ELR (cell line): Measurements from ENCODE around the gene CDKN2D.

ENCODE experiments used
- DNase-seq: peaks from one replicate; pipeline ENCODE4 v3.0.0-alpha.2; 2015; ENCODE audit warnings: low read depth

CDKN2D gene

GRCh38 chr19:10520652-10521318 lies 48.0 kb downstream of the CDKN2D start:
- no peak for DNase-seq

- no peak for DNase-seq
Observed at GRCh38 chr19:10519421-10519820, 49.4 kb downstream of the CDKN2D start.

- no peak for DNase-seq
Observed at GRCh38 chr19:10518444-10519361, 50.1 kb downstream of the CDKN2D start.

GRCh38 chr19:10517760-10518443 lies 50.9 kb downstream of the CDKN2D start:
- DNase-seq = peak; percentile 43

- DNase-seq = peak; percentile 34
Observed at GRCh38 chr19:10517361-10517759, 51.4 kb downstream of the CDKN2D start, which contains the start of gene S1PR5. S1PR5 (minus strand) TSS chr19:10517447; CDS start chr19:10515011, 2,436 bp downstream.

- peak; percentile 52 for DNase-seq
Observed at GRCh38 chr19:10516671-10517286, 52.0 kb downstream of the CDKN2D start.
